Left lobe of liver (tissue), 1 donor: ENCODE data around the gene GOLGA6L2. TPM values are rescaled to one million over a fixed set of nuclear protein-coding genes. Genes with fewer than 3 reads are reported as not detected.

ENCODE experiments used
- total RNA-seq: library from RNA; stranded (reverse); gene quantifications from one replicate; pipeline ENCODE4 v1.2.1, GENCODE V29; 2021
- donor health status: DM: no; HTN: yes; CAD: no.

The GOLGA6L2 gene
- total RNA-seq, 1 donor from 2014 or later: not detected

Other genes starting within 250 kb of the GOLGA6L2 start
- not detected for gene GOLGA6L26, start 113.0 kb downstream of the GOLGA6L2 start, total RNA-seq
- gene GOLGA8S, start 92.5 kb downstream of the GOLGA6L2 start, total RNA-seq: 0.35 TPM
- 0.13 TPM for gene MKRN3, start 118.4 kb upstream of the GOLGA6L2 start, total RNA-seq
- not detected for gene MAGEL2, start 200.6 kb upstream of the GOLGA6L2 start, total RNA-seq
- gene NDN, start 240.1 kb upstream of the GOLGA6L2 start, total RNA-seq: 2.9 TPM